ENCODE measurements around the gene CREB3L2.

Gene CREB3L2

DNA sequence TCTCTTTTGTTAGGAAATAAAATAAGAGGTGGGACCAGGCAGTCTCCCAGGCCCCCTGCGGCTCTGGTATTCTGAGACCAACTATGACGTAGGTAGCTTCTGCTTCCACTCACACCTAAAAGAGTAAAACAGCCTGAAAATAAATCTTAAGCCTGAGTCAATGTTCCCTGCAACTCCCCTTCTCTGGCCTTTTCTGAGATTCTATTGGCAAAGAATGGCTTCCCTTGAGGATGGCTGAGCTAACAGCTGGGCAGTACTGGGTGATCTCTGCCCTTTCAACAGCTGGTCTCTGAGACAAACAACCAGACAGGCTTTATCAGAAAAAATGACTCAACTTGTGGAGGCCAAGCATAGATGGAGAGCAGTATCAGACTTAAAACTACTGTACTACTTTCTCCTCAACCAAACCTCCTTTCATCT lies 58.7 kb downstream of the CREB3L2 start:
- no peak overlapping the region for H3K4me3 ChIP-seq (ENCODE audit: low read depth, low read length)
- TF ChIP-seq CTCF (IDR thresholded peaks at IDR 0.05; ENCODE audit: low read depth, low read length) = no peak

GRCh38 chr7:137942484-137943115 lies 59.3 kb downstream of the CREB3L2 start:
- H3K4me3 ChIP-seq (ENCODE audit: low read depth, low read length) = no peak overlapping the region
- no peak for TF ChIP-seq CTCF (IDR thresholded peaks at IDR 0.05; ENCODE audit: low read depth, low read length)

GRCh38 chr7:137940656-137941518 lies 61.0 kb downstream of the CREB3L2 start:
- no peak for TF ChIP-seq CTCF (IDR thresholded peaks at IDR 0.05; ENCODE audit: low read depth, low read length)

DNA sequence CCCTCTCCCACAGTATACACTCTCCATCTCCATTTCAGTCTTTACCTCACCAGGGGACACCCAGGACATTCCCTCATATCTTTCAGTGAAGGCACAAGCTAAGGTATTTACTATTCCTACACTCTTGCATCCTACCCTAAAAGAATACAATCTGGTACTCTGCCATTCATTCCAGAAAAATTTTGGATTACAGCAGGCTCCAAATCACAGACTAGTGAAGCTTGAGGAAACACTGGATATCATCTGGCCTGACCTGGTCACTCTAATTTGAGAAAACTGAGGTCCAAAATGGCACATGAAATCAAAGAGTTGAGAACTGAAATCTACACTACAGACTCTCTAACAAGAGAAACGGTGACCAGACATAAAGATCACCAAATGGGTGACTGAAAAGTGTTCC lies 61.7 kb downstream of the CREB3L2 start:
- TF ChIP-seq CTCF (IDR thresholded peaks at IDR 0.05; ENCODE audit: low read depth, low read length) = no peak
- H3K4me3 ChIP-seq (ENCODE audit: low read depth, low read length) = no peak overlapping the region

More at GRCh38 chr7:137940656-137941518, 61.0 kb downstream of the CREB3L2 start:
- H3K4me3 ChIP-seq (ENCODE audit: low read depth, low read length) = no peak overlapping the region

- TF ChIP-seq CTCF (IDR thresholded peaks at IDR 0.05; ENCODE audit: low read depth, low read length) = no peak
- no peak overlapping the region for H3K4me3 ChIP-seq (ENCODE audit: low read depth, low read length)
Measured at GRCh38 chr7:137937202-137937560, 64.7 kb downstream of the CREB3L2 start.

DNA sequence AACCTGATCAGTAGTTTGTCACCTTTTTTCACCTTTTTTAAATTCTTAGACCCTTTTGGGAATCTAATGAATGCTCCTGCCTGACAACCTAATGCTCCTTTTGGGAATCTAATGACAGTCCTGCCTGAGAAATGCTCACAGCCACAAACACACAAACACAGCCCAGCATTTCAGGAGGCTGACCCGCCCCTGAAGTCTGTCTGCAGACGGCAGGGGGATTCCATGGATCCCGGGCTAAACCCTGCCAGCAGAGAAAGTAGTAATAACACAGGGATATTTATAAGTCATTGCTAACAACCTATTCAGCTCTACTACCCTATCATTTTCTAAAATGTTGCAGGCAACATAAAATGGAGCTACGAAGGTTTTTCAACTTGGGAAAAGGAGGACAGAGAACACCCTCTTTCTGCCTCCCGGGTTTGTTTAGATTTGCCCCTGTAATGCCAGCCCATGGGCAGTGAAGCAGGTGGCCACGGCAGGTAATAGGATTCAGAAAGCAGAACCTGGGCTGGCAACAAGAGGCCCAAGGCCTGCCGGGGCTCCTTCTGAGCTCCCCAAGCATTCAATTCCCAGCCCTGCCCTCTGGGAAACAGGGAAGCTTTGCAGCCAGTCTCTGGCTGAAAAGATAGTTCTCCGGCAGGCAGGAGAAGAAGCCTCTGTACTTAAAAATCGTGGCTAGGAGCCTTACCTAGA lies 65.2 kb downstream of the CREB3L2 start:
- H3K4me3 ChIP-seq (ENCODE audit: low read depth, low read length) = no peak overlapping the region
- TF ChIP-seq CTCF (IDR thresholded peaks at IDR 0.05; ENCODE audit: low read depth, low read length) = no peak
